GM15510 (cell line): Measurements from ENCODE around the gene NEDD9.

ENCODE experiments used
- POLR2A ChIP-seq: IDR thresholded peaks from 3 replicates; pipeline ENCODE4 v1.6.1; 2011; ENCODE audit warnings: borderline replicate concordance; ENCODE audit not compliant: insufficient read length; ENCODE audit errors: extremely low read depth

Gene NEDD9

DNA sequence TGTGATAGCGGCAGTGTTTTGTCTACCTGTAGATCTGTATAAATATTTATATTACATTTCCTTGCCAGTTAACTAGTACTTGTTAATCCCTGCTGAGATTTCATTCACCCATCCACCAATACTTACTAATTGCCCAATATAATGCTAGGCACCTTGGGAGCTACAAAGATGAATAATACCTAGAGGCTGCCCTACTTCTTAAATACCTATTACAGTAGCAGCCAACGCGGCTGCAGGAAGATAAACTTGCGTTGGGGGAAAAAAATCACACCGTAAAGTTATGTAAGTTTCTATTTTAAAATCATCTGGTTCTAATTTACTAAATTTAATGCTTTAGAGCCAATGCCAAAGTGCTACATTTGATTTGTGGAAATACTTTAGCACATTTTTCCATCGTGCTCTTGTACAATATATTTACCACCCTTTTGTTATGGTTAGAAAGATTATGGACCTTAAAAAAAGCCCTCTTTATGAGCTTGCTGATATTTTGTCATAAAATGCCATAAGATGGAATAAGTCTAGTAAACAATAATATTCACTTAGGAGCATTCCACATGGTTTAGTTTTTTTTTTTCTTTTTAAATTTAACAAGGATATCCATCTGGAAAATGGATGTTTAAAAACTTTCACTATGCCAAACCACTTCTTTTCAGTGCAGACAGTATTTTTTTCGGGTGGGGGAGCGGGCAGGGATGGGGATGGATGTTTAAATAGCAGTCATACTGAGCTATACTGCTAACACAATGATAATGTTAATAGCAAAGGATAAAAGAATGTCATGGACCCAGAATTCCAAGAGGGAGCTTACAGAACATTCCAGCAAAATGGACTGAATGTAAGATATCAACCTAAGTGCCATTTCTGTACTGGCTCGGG is 13.2 kb upstream of the NEDD9 start:
- TF ChIP-seq POLR2A = no peak

DNA sequence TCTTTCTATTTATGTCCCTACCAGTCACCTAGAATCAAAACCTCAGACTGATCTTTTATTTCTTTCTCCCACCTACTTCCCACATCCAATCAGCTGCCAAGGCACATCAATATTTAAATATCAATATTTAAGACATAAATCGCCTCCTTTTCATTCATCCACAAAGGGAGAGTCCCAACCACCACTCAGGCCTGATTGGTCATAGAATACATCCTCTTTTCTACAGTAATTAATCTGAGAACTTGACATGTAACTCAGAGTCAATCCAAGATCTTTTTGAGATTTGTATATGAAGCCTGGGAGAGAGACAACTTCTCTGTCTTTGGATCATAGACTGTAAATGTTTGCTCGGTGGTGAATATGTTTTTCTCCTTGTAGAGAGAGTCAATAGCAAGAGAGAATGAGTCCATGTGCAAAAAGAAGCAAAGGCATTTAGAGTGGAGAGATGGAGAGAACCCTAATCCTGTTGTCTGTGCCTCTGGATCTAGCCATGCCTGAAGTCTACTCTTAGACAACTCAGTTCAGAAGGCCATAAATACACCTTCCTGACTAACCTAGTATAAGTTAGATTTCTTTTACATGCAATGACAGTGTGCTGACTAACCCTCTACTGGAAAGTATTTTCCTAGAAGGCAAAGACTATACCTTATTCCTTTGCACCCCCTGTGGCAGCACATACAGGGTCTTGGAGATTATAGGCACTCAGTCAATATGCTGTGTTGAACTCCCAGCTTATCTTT is 12.1 kb upstream of the NEDD9 start:
- no peak for TF ChIP-seq POLR2A

DNA sequence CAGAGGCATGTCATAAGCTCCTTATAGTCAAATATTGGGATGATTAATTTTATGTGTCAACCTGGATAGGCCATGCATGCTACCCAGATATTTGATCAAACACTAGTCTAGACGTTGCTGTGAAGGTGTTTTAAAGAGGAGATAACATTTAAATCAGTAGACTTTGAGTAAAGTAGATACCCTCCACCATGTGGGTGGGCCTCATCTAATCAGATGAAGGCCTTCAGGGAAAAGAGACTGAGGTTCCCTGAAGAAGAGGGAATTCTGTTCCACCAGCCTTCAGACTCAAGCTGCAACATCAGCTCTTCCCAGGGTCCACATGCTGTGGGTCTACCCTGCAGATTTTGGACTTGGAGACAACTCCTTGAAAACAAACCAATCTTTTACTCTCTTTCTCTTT is 11.4 kb upstream of the NEDD9 start:
- no peak for TF ChIP-seq POLR2A

DNA sequence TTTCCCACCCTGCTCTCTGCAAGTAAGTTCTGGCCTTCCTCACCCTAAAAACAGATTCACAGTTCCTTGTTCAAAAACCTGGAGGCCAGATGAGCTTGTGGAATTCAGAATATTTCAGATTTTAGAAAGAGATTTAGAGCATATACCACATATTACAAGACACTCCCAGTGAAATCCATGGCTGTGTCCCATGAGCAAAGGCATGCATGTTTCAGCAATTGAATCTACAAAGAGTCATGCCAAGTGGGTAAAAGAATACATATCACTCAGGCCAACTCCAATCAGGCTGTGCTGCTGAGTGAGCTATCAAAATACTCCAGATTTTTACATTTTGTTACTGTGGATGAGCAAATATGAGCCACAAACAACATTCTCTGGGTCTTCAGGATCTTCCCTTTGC is 10.2 kb upstream of the NEDD9 start:
- no peak for TF ChIP-seq POLR2A

DNA sequence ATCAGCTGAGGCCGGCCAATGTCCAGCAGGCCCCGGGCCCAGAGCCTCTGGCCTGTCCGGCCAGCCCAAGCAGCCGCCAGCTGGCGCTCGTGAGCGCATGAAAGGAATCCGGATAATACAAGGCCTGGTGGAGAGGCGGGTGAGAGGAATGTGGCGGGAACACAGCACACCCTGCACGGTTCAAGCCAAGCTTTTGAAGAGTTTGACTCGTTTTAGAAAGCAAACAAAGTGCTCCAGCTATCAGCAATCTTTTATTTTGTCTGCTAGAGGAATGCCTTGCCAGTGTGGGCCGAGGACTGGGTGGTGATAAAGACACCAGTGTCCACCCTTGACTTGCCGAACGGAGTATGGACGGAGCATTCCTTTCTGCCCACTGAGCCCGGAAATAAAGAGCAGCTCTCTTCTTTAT is 9.3 kb upstream of the NEDD9 start:
- TF ChIP-seq POLR2A = no peak

DNA sequence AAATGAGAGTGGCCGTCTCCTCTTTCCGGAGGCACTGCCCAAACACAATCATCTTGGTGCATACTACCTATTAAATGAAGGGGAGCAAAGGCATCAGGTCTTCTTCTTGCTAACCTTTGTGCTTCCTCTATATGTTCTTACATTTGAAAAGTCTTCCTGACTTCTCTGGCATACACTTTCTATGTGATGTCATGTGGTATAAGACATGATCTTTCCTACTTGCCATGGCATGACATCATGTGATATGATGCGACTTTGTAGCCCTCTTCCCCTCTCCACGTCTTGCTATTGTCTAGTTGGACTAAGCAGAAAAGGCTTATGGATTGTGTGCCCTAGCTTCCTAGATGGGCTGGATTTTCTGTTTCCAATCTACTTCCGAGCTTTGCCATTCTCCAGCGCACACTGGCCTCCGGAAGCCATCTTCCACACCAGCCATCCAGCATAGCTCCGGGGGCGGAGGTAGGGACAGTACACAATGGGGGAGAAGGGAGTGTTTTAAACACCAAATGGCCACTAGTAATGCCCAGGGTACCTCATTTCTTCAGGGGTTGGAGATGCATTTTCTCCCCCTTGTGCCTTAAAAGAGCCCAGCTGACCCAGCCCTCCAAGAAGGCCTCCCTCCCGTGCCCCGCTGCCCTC is 8.8 kb upstream of the NEDD9 start:
- TF ChIP-seq POLR2A = no peak

DNA sequence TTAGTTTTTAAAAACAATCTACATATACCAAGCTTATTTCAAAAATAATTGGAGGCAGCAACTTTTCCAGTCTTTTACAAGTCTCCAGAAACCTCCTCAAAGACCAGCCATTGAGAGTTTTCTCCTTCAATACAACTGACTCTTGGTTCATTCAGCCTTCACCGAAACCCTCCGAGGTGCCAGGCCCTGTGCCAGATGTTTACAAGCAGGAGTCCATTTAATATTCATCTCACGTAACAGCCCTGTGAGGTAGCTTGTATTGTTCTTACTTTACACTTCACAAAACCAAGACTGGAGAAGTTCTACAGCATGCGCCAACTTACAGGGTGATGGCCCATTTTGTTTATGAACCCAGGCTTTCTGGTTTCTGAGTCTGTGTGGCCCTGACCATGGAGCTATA is 5.5 kb upstream of the NEDD9 start:
- TF ChIP-seq POLR2A = no peak

DNA sequence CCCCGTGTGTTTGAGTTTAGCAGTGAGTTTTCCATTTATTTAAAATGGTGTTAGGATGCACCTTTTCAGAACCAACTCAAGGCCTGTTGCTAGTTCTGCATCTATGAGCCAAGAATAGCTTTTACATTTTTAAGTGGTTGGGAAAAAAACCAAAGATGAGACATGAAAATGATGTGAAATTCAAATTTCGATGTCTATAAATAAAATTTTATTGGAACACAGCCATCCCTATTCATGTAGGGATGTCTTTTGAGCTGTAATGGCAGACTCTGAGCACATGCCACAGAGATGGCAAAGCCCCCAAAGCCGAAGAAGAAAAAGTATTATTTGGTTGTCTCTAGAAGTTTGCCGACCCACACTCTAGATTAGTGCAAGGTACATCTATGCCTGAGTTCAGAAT is 5.0 kb upstream of the NEDD9 start:
- TF ChIP-seq POLR2A = no peak

DNA sequence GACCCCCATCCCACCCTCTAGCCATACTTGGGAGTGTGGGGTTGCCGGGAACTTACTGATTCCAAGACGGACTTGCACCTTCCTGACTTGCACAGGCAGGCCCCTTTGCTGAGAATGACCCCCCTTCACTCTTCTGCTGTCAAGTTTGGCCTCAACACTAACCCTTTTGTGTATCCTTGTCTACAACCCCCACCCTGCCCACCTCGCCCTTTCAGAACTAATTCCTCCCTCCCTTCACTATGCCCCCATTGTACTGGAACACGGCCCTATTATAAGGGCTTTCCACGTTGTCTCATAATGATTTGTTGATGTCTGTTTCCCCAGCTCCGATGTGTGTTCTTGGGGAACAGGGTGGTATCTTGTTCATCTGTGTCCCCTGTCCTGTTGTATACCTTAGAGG is 4.4 kb upstream of the NEDD9 start:
- no peak for TF ChIP-seq POLR2A

DNA sequence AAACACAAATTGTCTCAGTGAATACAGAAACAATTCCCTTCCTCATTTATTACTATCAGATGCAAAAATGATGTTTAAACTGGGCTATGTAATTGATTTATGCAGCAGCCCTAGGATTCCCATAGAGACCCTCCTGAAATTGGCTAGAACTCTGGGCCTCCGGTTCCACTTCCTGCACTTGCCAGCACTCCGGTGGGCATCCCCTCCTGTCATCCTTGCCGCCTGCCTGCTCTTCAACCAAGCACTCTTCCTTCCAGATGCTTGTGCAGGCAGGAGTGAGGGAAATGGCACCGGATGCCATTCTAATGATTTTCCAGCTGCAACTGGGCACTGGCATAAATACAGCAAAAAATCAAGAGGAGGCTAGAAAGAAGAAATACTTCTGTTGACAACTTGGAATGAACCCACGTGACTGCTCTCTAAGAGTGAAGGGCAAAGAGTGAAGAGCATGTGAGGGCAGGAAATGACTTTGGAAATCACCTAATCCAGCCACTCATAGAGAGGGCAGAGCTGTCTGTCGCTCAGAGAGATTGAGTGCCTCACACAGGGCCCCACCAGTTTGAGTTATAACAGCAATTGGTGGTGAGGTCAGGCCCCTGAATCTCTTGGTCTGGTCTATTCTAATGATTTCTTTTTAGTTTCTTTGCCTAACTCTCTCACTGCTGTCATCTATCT is 3.7 kb upstream of the NEDD9 start:
- TF ChIP-seq POLR2A = no peak

DNA sequence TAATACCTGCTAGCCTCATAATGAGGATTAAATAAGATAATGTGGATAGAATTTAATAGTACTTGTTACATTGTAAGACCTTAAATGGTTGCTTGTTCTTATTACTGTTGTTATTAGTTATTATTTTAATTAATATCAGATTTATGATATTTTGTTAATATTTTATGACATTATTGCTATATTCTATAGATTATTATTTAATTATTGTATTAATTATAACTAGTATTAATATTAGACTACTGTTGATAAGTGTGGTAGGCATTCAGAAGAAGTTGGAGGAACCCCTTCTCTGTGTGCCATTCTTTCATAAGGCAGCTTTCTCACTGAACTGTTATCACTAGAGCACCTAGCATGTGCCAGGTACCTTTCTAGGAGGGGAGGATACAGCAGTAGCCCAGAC is 2.6 kb upstream of the NEDD9 start:
- TF ChIP-seq POLR2A = no peak

DNA sequence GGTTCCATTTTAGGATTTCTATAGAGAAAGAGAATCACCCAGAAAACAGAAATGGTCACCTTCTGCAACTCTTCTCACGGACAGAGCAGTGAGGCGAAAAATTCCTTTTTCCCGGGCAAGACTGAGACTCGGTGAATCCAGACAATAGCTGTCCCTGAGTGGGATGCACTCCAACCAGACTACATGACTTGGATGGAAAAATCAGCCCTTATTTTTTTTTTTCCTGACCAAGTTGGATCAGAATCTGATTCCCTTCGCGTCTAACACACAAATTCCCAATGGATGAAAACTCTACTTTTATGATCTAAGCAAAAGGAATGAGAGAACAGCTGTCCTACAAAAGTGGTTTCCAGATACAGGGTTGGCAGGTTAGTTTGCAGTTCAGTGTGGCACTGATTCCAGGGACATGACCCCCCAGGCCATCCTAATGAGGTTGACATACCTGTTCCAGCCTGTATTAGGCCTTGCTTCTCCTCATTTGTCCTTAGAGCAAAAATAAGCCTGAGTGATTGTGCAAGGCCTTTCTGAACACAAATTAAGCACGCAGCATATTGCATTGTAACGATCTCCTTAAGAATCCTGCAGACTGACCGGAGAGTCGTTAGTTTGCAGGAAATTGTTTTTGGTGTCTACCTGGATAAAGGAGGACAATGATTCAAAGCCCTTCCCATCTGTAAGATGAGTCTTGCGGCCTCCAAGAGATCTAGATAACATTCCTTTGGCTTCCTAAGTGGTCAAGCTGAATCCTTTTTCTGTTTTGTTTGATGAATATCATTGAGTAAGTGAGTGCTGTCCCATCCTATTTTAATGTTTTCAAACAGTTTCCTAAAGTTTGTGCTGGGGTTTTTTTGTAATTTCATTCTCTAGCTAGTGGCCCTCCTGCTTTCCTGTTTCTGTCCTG is 1.5 kb upstream of the NEDD9 start:
- TF ChIP-seq POLR2A = no peak

DNA sequence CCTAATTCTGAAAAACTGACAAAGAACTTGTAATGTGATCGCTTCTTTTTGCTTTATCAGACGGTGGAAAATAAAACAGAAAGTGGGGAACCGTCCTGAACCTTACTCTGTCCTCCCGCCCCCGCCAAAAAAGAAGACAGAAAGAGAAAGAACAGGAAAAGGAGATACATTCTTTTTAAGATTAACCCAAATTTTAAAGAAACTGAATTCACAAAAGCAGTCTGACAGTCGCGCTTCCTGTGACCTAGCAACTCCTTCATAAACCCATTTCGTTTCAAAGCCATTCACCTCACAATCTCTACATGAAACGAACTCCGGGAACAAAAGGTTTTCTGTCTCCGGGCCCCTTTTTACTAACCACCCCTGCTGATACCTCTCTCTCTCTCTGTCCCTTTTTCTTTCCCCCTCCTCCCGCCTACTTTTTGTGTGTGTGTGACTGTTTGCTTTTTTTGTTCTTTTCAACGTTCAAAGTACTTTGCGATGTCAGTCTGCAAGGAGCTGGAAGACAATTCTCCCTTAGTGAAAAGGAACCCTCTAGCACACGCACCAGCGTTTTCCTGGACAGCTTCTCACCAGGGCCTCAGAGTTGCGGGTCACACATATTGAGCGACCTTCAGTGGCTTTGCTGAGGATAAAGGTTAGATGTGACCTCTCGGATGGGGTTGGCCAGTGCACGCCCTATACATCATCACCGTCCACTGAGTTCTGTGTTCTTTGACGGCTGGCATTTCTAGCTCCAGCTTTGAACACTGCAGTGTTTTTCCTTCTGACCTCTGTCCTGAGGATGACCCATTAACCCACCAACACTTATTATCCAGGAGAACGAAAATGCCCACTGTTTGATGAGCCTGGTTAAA is 530 bp upstream of the NEDD9 start:
- TF ChIP-seq POLR2A = no peak
